Astrocyte (in vitro differentiated cells and primary cell): ENCODE measurements around the gene PLEKHO2. TPM values are rescaled to one million over a fixed set of nuclear protein-coding genes. Genes with fewer than 3 reads are reported as not detected.
A peak's percentile ranks its signal among the peaks of the same experiment; 100 is the strongest.

Experiments
- DNase-seq: peaks from one replicate; pipeline ENCODE4 v3.0.0-alpha.2; 2010; ENCODE audit warnings: low read depth
- FAIRE-seq: peaks from 2 replicates; lab custom pipeline; 2011; peaks lifted over from hg19 to GRCh38; lab: Jason Lieb, UNC
- H2AFZ ChIP-seq: 2 replicates; pipeline ENCODE4 v1.6.0; 2012; ENCODE audit warnings: low read depth, low read length, inconsistent platforms
- H3K27ac ChIP-seq: 2 replicates; pipeline ENCODE4 v1.5.1; 2011; ENCODE audit warnings: low read depth, low read length, inconsistent platforms
- H3K27me3 ChIP-seq: 2 replicates; pipeline ENCODE4 v1.6.0; 2011; ENCODE audit warnings: low read length, inconsistent platforms; ENCODE audit not compliant: insufficient read depth
- H3K36me3 ChIP-seq: 2 replicates; pipeline ENCODE4 v1.5.1; 2011; ENCODE audit warnings: low read length, inconsistent platforms; ENCODE audit not compliant: insufficient read depth
- H3K4me1 ChIP-seq: 2 replicates; pipeline ENCODE4 v1.5.1; 2011; ENCODE audit warnings: low read length, inconsistent platforms; ENCODE audit not compliant: insufficient read depth
- H3K4me2 ChIP-seq: 2 replicates; pipeline ENCODE4 v1.6.0; 2012; ENCODE audit warnings: low read length, inconsistent platforms
- H3K4me3 ChIP-seq: 2 replicates; pipeline ENCODE4 v1.5.1; 2011; ENCODE audit warnings: low read depth, mild to moderate bottlenecking, low read length, inconsistent platforms; ENCODE audit not compliant: insufficient read depth
- H3K79me2 ChIP-seq: 2 replicates; pipeline ENCODE4 v1.6.0; 2012; ENCODE audit warnings: mild to moderate bottlenecking, low read length, inconsistent platforms; ENCODE audit not compliant: insufficient read depth
- H3K9ac ChIP-seq: 2 replicates; pipeline ENCODE4 v1.6.0; 2012; ENCODE audit warnings: mild to moderate bottlenecking, low read length, inconsistent platforms
- H3K9me3 ChIP-seq: 2 replicates; pipeline ENCODE4 v1.5.1; 2012; ENCODE audit warnings: low read depth, mild to moderate bottlenecking, low read length, inconsistent platforms; ENCODE audit not compliant: insufficient read depth
- H4K20me1 ChIP-seq: 2 replicates; pipeline ENCODE4 v1.6.0; 2012; ENCODE audit warnings: low read length, inconsistent platforms; ENCODE audit not compliant: insufficient read depth
- H3K27ac Mint-ChIP-seq: one replicate; pipeline ENCODE4 v1.8.0; 2021; ENCODE audit warnings: mild to moderate bottlenecking, mixed read lengths; ENCODE audit not compliant: unreplicated experiment
- H3K27me3 Mint-ChIP-seq: one replicate; pipeline ENCODE4 v1.8.0; 2021; ENCODE audit warnings: low read depth, mixed read lengths; ENCODE audit not compliant: unreplicated experiment
- H3K36me3 Mint-ChIP-seq: one replicate; pipeline ENCODE4 v1.8.0; 2021; ENCODE audit warnings: low read depth, mixed read lengths; ENCODE audit not compliant: unreplicated experiment
- H3K4me1 Mint-ChIP-seq: one replicate; pipeline ENCODE4 v1.8.0; 2021; ENCODE audit warnings: low read depth, mixed read lengths; ENCODE audit not compliant: unreplicated experiment
- H3K4me3 Mint-ChIP-seq: one replicate; pipeline ENCODE4 v1.8.0; 2021; ENCODE audit warnings: mild to moderate bottlenecking, moderate library complexity, mixed read lengths; ENCODE audit not compliant: unreplicated experiment
- H3K9me3 Mint-ChIP-seq: one replicate; pipeline ENCODE4 v1.8.0; 2021; ENCODE audit warnings: mild to moderate bottlenecking, mixed read lengths; ENCODE audit not compliant: unreplicated experiment
- CTCF ChIP-seq: IDR thresholded peaks from 2 replicates; pipeline ENCODE4 v1.5.1; 2011; ENCODE audit warnings: low read depth, mild to moderate bottlenecking, inconsistent platforms, low read length, moderate library complexity; ENCODE audit not compliant: insufficient read depth
- EZH2 ChIP-seq: IDR thresholded peaks from 2 replicates; pipeline ENCODE4 v1.6.1; 2012; ENCODE audit warnings: mild to moderate bottlenecking, low read length, inconsistent platforms; ENCODE audit not compliant: insufficient read depth
- total RNA-seq: library from RNA; stranded (reverse); gene quantifications from 2 replicates; pipeline ENCODE4 v1.2.1, GENCODE V29; 2021

Gene PLEKHO2
- total RNA-seq, 1 donor from 2014 or later = 11.5 TPM

GRCh38 chr15:64906402-64906801 lies 64.7 kb downstream of the PLEKHO2 start:
- Histone ChIP-seq H3K9ac (no peak overlapping the region), H3K36me3 (no peaks in the 10 kb centered on the region), H3K27ac (no peak overlapping the region), H3K27me3 (no peaks in the 10 kb centered on the region), H3K79me2 (no peaks in the 10 kb centered on the region), H3K9me3 (no peaks in the 10 kb centered on the region), H3K4me1 (peaks cover 9% of the 10 kb centered on the region), H3K4me3 (no peak overlapping the region), H2AFZ (no peak overlapping the region), H3K4me2 (no peak overlapping the region), H4K20me1 (no peaks in the 10 kb centered on the region)
- TF ChIP-seq EZH2 = no peak
- TF ChIP-seq CTCF = no peak
- H3K27ac Mint-ChIP-seq = no peak overlapping the region
- peaks cover 9% of the 10 kb centered on the region for H3K27me3 Mint-ChIP-seq
- H3K36me3 Mint-ChIP-seq = no peaks in the 10 kb centered on the region
- no peaks in the 10 kb centered on the region for H3K4me1 Mint-ChIP-seq
- no peak overlapping the region for H3K4me3 Mint-ChIP-seq
- FAIRE-seq (no peak), DNase-seq (no peak)
- no peaks in the 10 kb centered on the region for H3K9me3 Mint-ChIP-seq

- Histone ChIP-seq H3K79me2 (no peaks in the 10 kb centered on the region), H3K27ac (no peak overlapping the region), H3K9me3 (no peaks in the 10 kb centered on the region), H3K4me3 (no peak overlapping the region), H3K36me3 (no peaks in the 10 kb centered on the region), H4K20me1 (no peaks in the 10 kb centered on the region), H3K4me1 (peaks cover 10% of the 10 kb centered on the region), H2AFZ (no peak overlapping the region), H3K27me3 (no peaks in the 10 kb centered on the region), H3K4me2 (no peak overlapping the region), H3K9ac (no peak overlapping the region)
- H3K4me3 Mint-ChIP-seq = no peak overlapping the region
- H3K4me1 Mint-ChIP-seq = no peaks in the 10 kb centered on the region
- H3K27ac Mint-ChIP-seq = no peak overlapping the region
- no peak for TF ChIP-seq EZH2
- peaks cover 18% of the 10 kb centered on the region for H3K27me3 Mint-ChIP-seq
- no peak for FAIRE-seq
- no peaks in the 10 kb centered on the region for H3K36me3 Mint-ChIP-seq
- no peaks in the 10 kb centered on the region for H3K9me3 Mint-ChIP-seq
- DNase-seq = no peak
These were observed 66.3 kb downstream of the PLEKHO2 start for GRCh38 chr15:64907991-64908390.

- no peaks in the 10 kb centered on the region for H3K4me1 Mint-ChIP-seq
- TF ChIP-seq EZH2 (no peak), CTCF (no peak)
- no peaks in the 10 kb centered on the region for H3K9me3 ChIP-seq
- peaks cover 10% of the 10 kb centered on the region for H3K4me1 ChIP-seq
- no peaks in the 10 kb centered on the region for H3K36me3 ChIP-seq
- no peak overlapping the region for H2AFZ ChIP-seq
- H4K20me1 ChIP-seq = no peaks in the 10 kb centered on the region
- no peak for FAIRE-seq
- H3K27ac Mint-ChIP-seq = no peak overlapping the region
- no peaks in the 10 kb centered on the region for H3K9me3 Mint-ChIP-seq
- no peaks in the 10 kb centered on the region for H3K79me2 ChIP-seq
- H3K4me3 ChIP-seq = no peak overlapping the region
- no peak overlapping the region for H3K27ac ChIP-seq
- H3K36me3 Mint-ChIP-seq = peaks cover 2% of the 10 kb centered on the region
- no peaks in the 10 kb centered on the region for H3K27me3 ChIP-seq
- DNase-seq = no peak
- H3K9ac ChIP-seq = no peak overlapping the region
- no peak overlapping the region for H3K4me2 ChIP-seq
- peaks cover 24% of the 10 kb centered on the region for H3K27me3 Mint-ChIP-seq
- H3K4me3 Mint-ChIP-seq = peak overlapping the region; percentile 14
These were observed 67.8 kb downstream of the PLEKHO2 start for GRCh38 chr15:64909546-64909945.
